Smooth muscle cell (in vitro differentiated cells): Measurements from ENCODE around the gene EYA2. TPM values are rescaled to one million over a fixed set of nuclear protein-coding genes. Genes with fewer than 3 reads are reported as not detected.

Experiments
- DNase-seq: peaks from one replicate; lab custom pipeline; 2025; ENCODE audit not compliant: unreplicated experiment; lab: John Stamatoyannopoulos, UW
- H2AFZ ChIP-seq: fragments of 200-600 bp; sonication (generic); 2 replicates; pipeline ENCODE4 v1.6.0; 2016; ENCODE audit warnings: antibody characterized with exemption, low read depth, mild to moderate bottlenecking
- H3F3A ChIP-seq: fragments of 200-600 bp; sonication (generic); 2 replicates; pipeline ENCODE4 v1.6.0; 2017; ENCODE audit warnings: antibody characterized with exemption, low read depth
- H3K27ac ChIP-seq: fragments of 200-600 bp; sonication (generic); 2 replicates; pipeline ENCODE4 v1.5.1; 2016; ENCODE audit warnings: low read depth, mild to moderate bottlenecking
- H3K27me3 ChIP-seq: fragments of 200-600 bp; sonication (generic); 2 replicates; pipeline ENCODE4 v1.6.1; 2016; ENCODE audit warnings: low read depth, mild to moderate bottlenecking
- H3K36me3 ChIP-seq: fragments of 200-600 bp; sonication (generic); 2 replicates; pipeline ENCODE4 v1.5.1; 2016; ENCODE audit warnings: low read depth
- H3K4me1 ChIP-seq: fragments of 200-600 bp; sonication (generic); 2 replicates; pipeline ENCODE4 v1.5.1; 2016; ENCODE audit warnings: low read depth
- H3K4me2 ChIP-seq: fragments of 200-600 bp; sonication (generic); 2 replicates; pipeline ENCODE4 v1.6.0; 2016; ENCODE audit warnings: mild to moderate bottlenecking
- H3K4me3 ChIP-seq: fragments of 200-600 bp; sonication (generic); 2 replicates; pipeline ENCODE4 v1.5.1; 2016; ENCODE audit warnings: mild to moderate bottlenecking
- H3K79me2 ChIP-seq: fragments of 200-600 bp; sonication (generic); 2 replicates; pipeline ENCODE4 v1.6.0; 2016; ENCODE audit warnings: low read depth, mild to moderate bottlenecking
- H3K9ac ChIP-seq: fragments of 200-600 bp; sonication (generic); 2 replicates; pipeline ENCODE4 v1.6.0; 2016; ENCODE audit warnings: low read depth
- H3K9me3 ChIP-seq: fragments of 200-600 bp; sonication (generic); replicated peaks from 2 replicates; pipeline ENCODE4 v1.5.1; 2016; ENCODE audit warnings: low read depth
- H4K20me1 ChIP-seq: fragments of 200-600 bp; sonication (generic); 2 replicates; pipeline ENCODE4 v1.6.0; 2016; ENCODE audit warnings: low read depth
- CTCF ChIP-seq: fragments of 200-600 bp; sonication (generic); IDR thresholded peaks from 2 replicates; pipeline ENCODE4 v1.5.1; 2017; ENCODE audit warnings: borderline replicate concordance, mild to moderate bottlenecking, antibody characterized with exemption; ENCODE audit not compliant: insufficient read depth, poor library complexity, severe bottlenecking
- WGBS: methylation state at CpG from one replicate; pipeline ENCODE4 v1.1.7; 2016; ENCODE audit warnings: low lambda C conversion rate; 5-methylcytosine and 5-hydroxymethylcytosine counted together
- polyA plus RNA-seq: library from polyadenylated mRNA; unstranded; fragments of >200 nt; fragmentation: Nextera tagmentation; extraction: Ambion mirVana; gene quantifications from 2 replicates; pipeline ENCODE4 v1.2.1, GENCODE V29; 2016
- total RNA-seq: library from RNA; depleted of rRNA; stranded (reverse); fragments of >200 nt; gene quantifications from 2 replicates; pipeline ENCODE4 v1.2.3, GENCODE V29; 2014

The EYA2 gene
- total and polyA plus RNA-seq, 2 experiments from 2014 or later, result 0.98 to 1.3 TPM

- Histone ChIP-seq H3K27me3 (no peaks in the 10 kb centered on the region), H4K20me1 (no peaks in the 10 kb centered on the region), H3K4me3 (no peak overlapping the region), H3K4me2 (no peak overlapping the region), H3K4me1 (no peaks in the 10 kb centered on the region), H3K36me3 (no peaks in the 10 kb centered on the region), H3K27ac (no peak overlapping the region), H3K9ac (no peak overlapping the region), H3K79me2 (no peaks in the 10 kb centered on the region), H2AFZ (no peak overlapping the region), H3F3A (no peaks in the 10 kb centered on the region), H3K9me3 (no peaks in the 10 kb centered on the region)
- WGBS, result 80% methylated on average over 7 of the region's 7 CpGs
- TF ChIP-seq CTCF, result no peak
- no peak for DNase-seq
Measured at GRCh38 chr20:47049771-47050170, 155.1 kb downstream of the EYA2 start.

- Histone ChIP-seq H2AFZ (no peak overlapping the region), H3K4me1 (no peaks in the 10 kb centered on the region), H3K9me3 (no peaks in the 10 kb centered on the region), H3K79me2 (no peaks in the 10 kb centered on the region), H3K36me3 (no peaks in the 10 kb centered on the region), H4K20me1 (no peaks in the 10 kb centered on the region), H3K27ac (no peak overlapping the region), H3K9ac (no peak overlapping the region), H3K4me3 (no peak overlapping the region), H3K4me2 (no peak overlapping the region), H3K27me3 (no peaks in the 10 kb centered on the region), H3F3A (no peaks in the 10 kb centered on the region)
- no peak for TF ChIP-seq CTCF
- DNase-seq, result no peak
- WGBS, result 84% methylated on average over 14 of the region's 14 CpGs
Measured at GRCh38 chr20:47050996-47051395, 156.4 kb downstream of the EYA2 start.

- Histone ChIP-seq H3K79me2 (no peaks in the 10 kb centered on the region), H3K36me3 (no peaks in the 10 kb centered on the region), H3K4me3 (no peak overlapping the region), H3K4me1 (no peaks in the 10 kb centered on the region), H3K4me2 (no peak overlapping the region), H2AFZ (no peak overlapping the region), H3K27me3 (no peaks in the 10 kb centered on the region), H3K9me3 (no peaks in the 10 kb centered on the region), H3F3A (no peaks in the 10 kb centered on the region), H3K9ac (no peak overlapping the region), H4K20me1 (no peaks in the 10 kb centered on the region), H3K27ac (no peak overlapping the region)
- TF ChIP-seq CTCF, result no peak
- 80% methylated on average over 8 of the region's 8 CpGs for WGBS
- no peak for DNase-seq
Measured at GRCh38 chr20:47051936-47052526, 157.4 kb downstream of the EYA2 start.

- H3K27me3 ChIP-seq, result no peaks in the 10 kb centered on the region
- no peak overlapping the region for H3K4me3 ChIP-seq
- no peaks in the 10 kb centered on the region for H3F3A ChIP-seq
- no peak overlapping the region for H3K4me2 ChIP-seq
- no peak overlapping the region for H2AFZ ChIP-seq
- TF ChIP-seq CTCF, result no peak
- DNase-seq, result no peak
- H4K20me1 ChIP-seq, result no peaks in the 10 kb centered on the region
- no peaks in the 10 kb centered on the region for H3K36me3 ChIP-seq
- no peak overlapping the region for H3K27ac ChIP-seq
- WGBS, result 95% methylated on average over 5 of the region's 5 CpGs
- H3K4me1 ChIP-seq, result no peaks in the 10 kb centered on the region
- no peak overlapping the region for H3K9ac ChIP-seq
- no peaks in the 10 kb centered on the region for H3K79me2 ChIP-seq
- H3K9me3 ChIP-seq, result no peaks in the 10 kb centered on the region
Measured at GRCh38 chr20:47054506-47054905, 159.9 kb downstream of the EYA2 start.
